Medulla oblongata (tissue), 1 donor: Measurements from ENCODE around the gene NDRG2.
A peak's percentile ranks its signal among the peaks of the same experiment; 100 is the strongest.
"Not testable (repeated sequence)": the region's sequence is repeated elsewhere in the genome, so short reads cannot be mapped to it uniquely, and the experiment has no call there.

Experiments used
- DNase-seq: peaks from one replicate; pipeline ENCODE4 v3.0.0-alpha.2; 2015; ENCODE audit errors: extremely low spot score

NDRG2 gene

DNA sequence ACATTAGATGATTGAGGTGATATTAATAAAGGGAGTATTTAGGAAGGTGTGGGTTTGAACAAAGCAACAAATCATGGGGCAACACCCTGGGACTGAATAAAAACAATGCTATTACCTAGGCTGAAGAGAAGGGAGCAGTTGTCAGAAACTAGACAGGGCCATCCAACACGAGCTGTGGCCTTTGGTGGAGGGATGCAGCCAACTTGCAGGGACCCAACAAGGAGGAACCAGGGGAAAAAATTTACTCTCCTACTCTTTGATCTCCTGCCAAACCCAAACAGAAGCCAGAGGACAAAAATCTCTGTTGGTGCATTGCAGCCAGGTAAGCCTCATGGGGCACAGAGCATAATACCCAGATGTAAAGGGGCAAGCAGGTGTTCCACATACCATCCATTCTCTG lies 13.7 kb downstream of the NDRG2 start:
- no peak for DNase-seq

GRCh38 chr14:21009721-21010120 lies 15.1 kb downstream of the NDRG2 start:
- not testable (repeated sequence) for DNase-seq

DNA sequence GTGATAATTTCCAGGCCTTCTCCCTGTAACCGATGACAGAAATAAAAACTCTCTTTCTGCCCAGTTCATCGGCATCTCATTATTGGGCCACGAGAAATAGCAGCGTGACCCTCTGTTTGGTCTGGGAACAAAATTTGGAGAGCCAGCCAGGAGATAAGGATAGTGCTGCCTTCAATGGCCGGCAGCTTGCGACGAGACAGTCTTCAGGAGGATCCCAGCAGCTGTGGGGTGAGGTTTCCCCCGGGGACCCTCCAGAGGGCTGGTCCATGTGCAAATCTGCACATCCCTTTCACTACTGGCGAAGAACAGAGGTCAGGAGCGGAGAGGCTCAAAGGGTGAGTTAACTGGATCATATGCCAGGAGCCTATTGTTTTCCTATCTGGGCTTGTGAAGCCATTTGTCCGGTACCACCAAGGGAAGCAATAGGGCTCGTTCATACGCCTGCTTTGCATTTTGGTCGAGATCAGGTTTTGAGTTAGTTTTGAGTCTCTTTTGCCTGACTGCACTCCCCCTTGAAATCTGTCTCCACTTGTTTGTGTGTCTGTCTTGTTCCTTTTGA lies 21.0 kb downstream of the NDRG2 start:
- no peak for DNase-seq

- DNase-seq, result no peak
Observed at GRCh38 chr14:21001218-21001617, 23.6 kb downstream of the NDRG2 start.

- DNase-seq, result no peak
Observed at GRCh38 chr14:20999591-20999990, 25.3 kb downstream of the NDRG2 start.

GRCh38 chr14:20998674-20999366 lies 26.0 kb downstream of the NDRG2 start, which contains the start of gene SLC39A2:
SLC39A2 (plus strand) TSS chr14:20999293; CDS start chr14:20999447, 154 bp downstream.
- no peak for DNase-seq

- DNase-seq, result no peak
Observed at GRCh38 chr14:20998139-20998538, 26.7 kb downstream of the NDRG2 start.

DNA sequence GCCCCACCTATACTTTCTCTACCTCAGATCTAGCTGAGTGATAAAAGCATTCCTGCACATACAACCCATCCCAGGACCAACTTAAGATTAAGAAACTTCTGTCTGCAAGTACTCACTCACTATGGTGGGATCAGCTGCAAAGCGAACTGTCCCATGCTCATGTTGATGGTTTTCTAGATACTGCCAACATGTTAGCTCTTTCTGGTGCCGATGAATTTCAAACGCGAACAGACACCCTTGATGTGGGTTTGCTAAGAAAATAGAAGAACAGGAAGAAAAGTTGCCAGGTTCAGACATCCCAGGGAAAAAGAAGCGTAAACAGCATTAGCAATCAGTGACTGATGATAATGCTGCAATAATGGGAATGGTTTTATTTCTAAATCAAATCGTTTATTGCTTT lies 27.3 kb downstream of the NDRG2 start:
- DNase-seq, result no peak

- DNase-seq, result no peak
Observed at GRCh38 chr14:20997115-20997514, 27.7 kb downstream of the NDRG2 start.

DNA sequence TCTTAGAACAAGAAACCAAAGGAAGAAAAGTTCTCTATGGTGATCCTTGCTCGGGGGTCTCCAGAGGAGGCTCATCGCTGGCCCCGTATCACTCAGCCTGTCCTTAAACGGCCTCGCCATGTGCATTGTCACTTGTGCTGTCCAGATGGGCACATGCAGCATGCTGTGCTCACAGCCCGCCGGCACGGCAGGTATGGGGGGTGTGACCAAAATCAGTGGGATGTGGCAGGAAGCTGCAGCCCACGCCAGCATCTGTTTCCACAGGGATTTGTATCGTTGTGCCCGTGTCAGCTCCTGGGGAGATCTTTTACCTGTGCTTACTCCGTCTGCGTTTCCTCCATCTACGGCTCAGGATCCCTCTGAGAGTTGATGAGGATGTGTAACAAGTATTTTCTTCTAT lies 28.3 kb downstream of the NDRG2 start:
- DNase-seq, result no peak

GRCh38 chr14:20989787-20990600 lies 34.9 kb downstream of the NDRG2 start, which contains the start of gene METTL17:
METTL17 (plus strand) TSS chr14:20989980; CDS start chr14:20990003, 23 bp downstream.
- DNase-seq, result peak; percentile 96

- DNase-seq, result no peak
Observed at GRCh38 chr14:20989471-20989786, 35.4 kb downstream of the NDRG2 start.

DNA sequence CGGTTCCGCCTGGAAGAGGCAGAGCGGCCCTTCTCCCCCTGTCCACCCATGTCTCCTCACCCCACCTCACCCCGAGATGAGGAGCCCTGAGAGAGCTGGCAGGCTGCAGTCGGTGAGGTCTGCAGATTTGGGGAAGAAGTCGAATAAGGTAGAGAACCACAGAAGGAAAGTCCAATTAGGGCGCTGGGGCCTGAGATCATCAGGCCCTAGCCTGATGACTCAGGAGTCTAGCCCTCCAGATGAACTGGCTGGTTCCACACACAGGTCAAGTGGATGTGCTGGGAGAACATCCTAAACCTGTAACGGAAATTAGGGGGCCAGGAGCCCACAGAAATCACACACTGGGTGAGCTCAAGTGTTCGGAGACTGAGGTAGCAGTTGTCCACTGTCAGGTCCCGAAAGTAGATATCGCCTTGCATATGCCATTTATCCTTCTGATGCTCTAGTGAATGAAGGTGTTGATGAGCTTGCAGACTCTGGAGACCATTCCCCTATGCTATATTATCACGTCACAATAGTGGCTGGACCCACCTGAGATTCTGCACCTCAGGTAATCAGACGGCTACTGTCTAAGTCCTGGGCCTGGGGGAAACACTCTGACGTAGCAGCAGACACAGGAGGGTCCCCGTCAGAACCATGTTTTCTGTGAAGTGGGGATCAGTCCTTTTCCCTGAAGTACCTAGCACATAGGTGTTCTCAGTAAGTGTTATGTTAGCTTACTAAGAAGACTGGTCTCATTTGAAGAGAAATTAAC lies 36.0 kb downstream of the NDRG2 start:
- peak; percentile 3 for DNase-seq

- DNase-seq, result peak; percentile 9
Observed at GRCh38 chr14:20986811-20987210, 38.0 kb downstream of the NDRG2 start.

DNA sequence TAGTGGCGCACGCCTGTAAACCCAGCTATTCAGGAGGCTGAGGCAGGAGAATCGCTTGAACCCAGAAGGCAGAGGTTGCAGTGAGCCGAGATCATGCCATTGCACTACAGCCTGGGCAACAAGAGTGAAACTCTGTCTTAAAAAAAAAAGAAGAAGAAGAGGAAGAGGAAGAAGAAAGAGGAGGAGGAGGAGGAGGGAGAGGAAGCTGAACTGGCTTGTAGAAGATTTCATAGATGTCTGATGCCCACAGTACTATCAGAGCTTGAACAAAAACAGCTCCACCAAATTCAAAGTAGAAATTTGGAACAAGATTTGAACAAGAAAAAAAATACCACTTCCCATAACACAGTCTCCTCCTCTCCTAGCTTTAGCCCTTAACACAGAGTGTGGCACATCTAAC lies 39.2 kb downstream of the NDRG2 start:
- not testable (repeated sequence) for DNase-seq

DNA sequence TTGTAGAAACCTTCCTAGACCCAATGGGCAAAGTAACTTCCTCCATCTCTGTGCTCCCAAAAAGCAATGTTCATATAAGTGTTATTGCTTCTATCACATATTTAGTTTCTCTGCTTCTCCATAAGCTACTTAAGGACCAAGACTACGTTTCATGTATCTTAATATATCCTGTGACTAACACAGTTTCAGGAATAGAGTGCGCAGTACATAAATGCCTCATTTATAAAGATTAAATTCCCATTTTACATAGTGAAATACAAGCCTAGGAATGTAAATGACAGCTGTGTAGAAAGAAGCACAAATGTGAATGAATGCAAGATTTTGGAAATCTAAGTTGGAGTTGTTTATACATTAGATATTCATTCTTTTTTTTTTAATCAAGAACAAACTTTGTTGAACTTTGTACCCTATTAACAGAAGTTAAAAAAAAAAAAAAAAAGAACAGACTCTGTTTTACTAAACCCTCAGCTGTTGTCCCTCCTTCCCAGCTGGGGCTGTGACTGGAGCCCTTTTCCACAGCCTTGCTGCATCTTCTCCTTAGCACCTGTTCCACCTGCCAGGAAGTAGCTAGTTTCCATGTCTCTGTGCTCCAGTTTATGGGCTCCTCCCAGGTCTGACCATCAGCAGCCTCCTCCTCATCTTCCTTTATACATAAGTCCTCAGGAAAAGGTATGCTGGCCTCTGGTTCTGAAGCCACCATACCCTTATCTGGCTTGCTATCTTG lies 42.1 kb downstream of the NDRG2 start:
- DNase-seq, result no peak

DNA sequence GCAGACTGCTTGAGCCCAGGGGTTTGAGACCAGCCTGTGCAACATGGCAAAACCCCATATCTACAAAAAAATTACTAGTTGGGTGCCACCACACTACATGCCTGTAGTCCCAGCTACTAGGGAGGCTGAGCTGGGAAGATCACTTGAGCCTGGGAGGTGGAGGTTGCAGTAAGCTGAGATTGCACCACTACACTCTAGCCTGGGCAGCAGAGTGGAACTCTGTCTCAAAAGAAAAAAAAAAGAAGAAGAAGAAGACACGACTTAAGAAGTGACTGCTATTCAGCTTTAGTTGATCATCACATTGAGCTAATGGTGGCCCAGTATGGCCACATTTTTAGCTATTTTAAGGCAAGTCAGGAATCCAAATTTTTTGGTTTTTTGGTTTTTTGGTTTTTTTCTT lies 44.0 kb downstream of the NDRG2 start:
- no peak for DNase-seq

- DNase-seq, result no peak
Observed at GRCh38 chr14:20978687-20979086, 46.2 kb downstream of the NDRG2 start.

DNA sequence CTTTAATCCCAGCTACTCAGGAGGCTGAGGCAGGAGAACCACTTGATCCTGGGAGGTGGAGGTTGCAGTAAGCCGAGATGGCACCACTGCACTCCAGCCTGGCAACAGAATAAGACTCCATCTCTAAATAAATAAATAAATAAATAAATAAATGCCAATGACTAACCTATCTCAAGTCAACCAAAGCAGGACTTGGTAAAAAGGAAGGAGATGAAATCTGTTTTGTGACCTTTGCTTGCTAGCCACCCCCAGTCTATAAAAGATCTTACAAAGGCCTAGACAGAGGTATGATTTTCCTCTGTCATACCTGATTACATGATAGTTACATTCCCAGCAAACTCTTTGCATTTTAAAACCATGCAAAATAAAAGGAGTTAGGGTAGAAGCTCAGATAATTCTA lies 48.6 kb downstream of the NDRG2 start:
- DNase-seq, result no peak

- no peak for DNase-seq
Observed at GRCh38 chr14:20973501-20973900, 51.4 kb downstream of the NDRG2 start.

GRCh38 chr14:20971705-20972021 lies 53.2 kb downstream of the NDRG2 start:
- no peak for DNase-seq
